ENCODE data around the gene PYHIN1.

Gene PYHIN1

GRCh38 chr1:158931055-158931737, at the start of gene PYHIN1:
TSS of gene PYHIN1 (plus strand) at chr1:158931552. CDS start at chr1:158936911, 5,359 bp downstream.
- no peak for DNase-seq (ENCODE audit: low read depth)

- no peak for DNase-seq (ENCODE audit: low read depth)
Measured at GRCh38 chr1:158893654-158894053, 37.7 kb upstream of the PYHIN1 start.

- no peak for DNase-seq (ENCODE audit: low read depth)
Measured at GRCh38 chr1:158898722-158899121, 32.6 kb upstream of the PYHIN1 start.

- no peak for DNase-seq (ENCODE audit: low read depth)
Measured at GRCh38 chr1:158901623-158902022, 29.7 kb upstream of the PYHIN1 start.

GRCh38 chr1:158916085-158916484, 15.3 kb upstream of the PYHIN1 start:
- no peak for DNase-seq (ENCODE audit: low read depth)

GRCh38 chr1:158924677-158925076, 6.7 kb upstream of the PYHIN1 start:
- no peak for DNase-seq (ENCODE audit: low read depth)

GRCh38 chr1:158930504-158930903, 848 bp upstream of the PYHIN1 start:
- DNase-seq (ENCODE audit: low read depth): no peak

- DNase-seq (ENCODE audit: low read depth): no peak
Measured at GRCh38 chr1:158932171-158932570, 819 bp downstream of the PYHIN1 start.

GRCh38 chr1:158933621-158934020, 2.3 kb downstream of the PYHIN1 start:
- no peak for DNase-seq (ENCODE audit: low read depth)

- no peak for DNase-seq (ENCODE audit: low read depth)
Measured at GRCh38 chr1:158939180-158939579, 7.8 kb downstream of the PYHIN1 start.

GRCh38 chr1:158941317-158941716, 10.0 kb downstream of the PYHIN1 start:
- no peak for DNase-seq (ENCODE audit: low read depth)

- no peak for DNase-seq (ENCODE audit: low read depth)
Measured at GRCh38 chr1:158942490-158942889, 11.1 kb downstream of the PYHIN1 start.

GRCh38 chr1:158943059-158943458, 11.7 kb downstream of the PYHIN1 start:
- DNase-seq (ENCODE audit: low read depth): no peak

GRCh38 chr1:158945061-158945460, 13.7 kb downstream of the PYHIN1 start:
- DNase-seq (ENCODE audit: low read depth): no peak

- DNase-seq (ENCODE audit: low read depth): no peak
Measured at GRCh38 chr1:158946785-158947184, 15.4 kb downstream of the PYHIN1 start.

- DNase-seq (ENCODE audit: low read depth): no peak
Measured at GRCh38 chr1:158951956-158952355, 20.6 kb downstream of the PYHIN1 start.

- no peak for DNase-seq (ENCODE audit: low read depth)
Measured at GRCh38 chr1:158952416-158952815, 21.1 kb downstream of the PYHIN1 start.

- no peak for DNase-seq (ENCODE audit: low read depth)
Measured at GRCh38 chr1:158961178-158961577, 29.8 kb downstream of the PYHIN1 start.

GRCh38 chr1:158962983-158963382, 31.6 kb downstream of the PYHIN1 start:
- DNase-seq (ENCODE audit: low read depth): no peak

GRCh38 chr1:158969166-158969565, 37.8 kb downstream of the PYHIN1 start:
- no peak for DNase-seq (ENCODE audit: low read depth)

GRCh38 chr1:158969855-158970254, 38.5 kb downstream of the PYHIN1 start:
- no peak for DNase-seq (ENCODE audit: low read depth)

GRCh38 chr1:158972841-158973240, 41.5 kb downstream of the PYHIN1 start:
- no peak for DNase-seq (ENCODE audit: low read depth)

GRCh38 chr1:158976219-158976618, 44.9 kb downstream of the PYHIN1 start:
- DNase-seq (ENCODE audit: low read depth): no peak

- no peak for DNase-seq (ENCODE audit: low read depth)
Measured at GRCh38 chr1:158978730-158979129, 47.4 kb downstream of the PYHIN1 start.

Data from fibroblast of the conjunctiva (primary cell).